Endothelial cell of umbilical vein (primary cell): ENCODE data around the gene RBBP4.

Source experiments
- CTCF ChIP-seq, 2 donors: IDR thresholded peaks; 1 replicate in 1 of 2; 2 replicates in 1 of 2; pipeline ENCODE4 v1.5.1; 2011; ENCODE audit warnings: low read length in 2 of 2, mild to moderate bottlenecking in 2 of 2, moderate library complexity in 2 of 2, control low read depth in 1 of 2, inconsistent platforms in 1 of 2, low read depth in 1 of 2; ENCODE audit not compliant: insufficient read depth in 1 of 2; ENCODE audit errors: extremely low read depth in 1 of 2
- EZH2 ChIP-seq: IDR thresholded peaks from 2 replicates; pipeline ENCODE4 v1.6.1; 2012; ENCODE audit warnings: borderline replicate concordance, low read depth, mild to moderate bottlenecking, moderate library complexity, low read length, inconsistent platforms; ENCODE audit not compliant: severe bottlenecking
- FOS ChIP-seq: IDR thresholded peaks from 2 replicates; pipeline ENCODE4 v1.6.1; 2011; ENCODE audit warnings: mild to moderate bottlenecking, low read length, moderate library complexity, borderline replicate concordance; ENCODE audit not compliant: insufficient read depth
- GATA2 ChIP-seq: IDR thresholded peaks from 2 replicates; pipeline ENCODE4 v1.7.0; 2011; ENCODE audit warnings: low read depth, mild to moderate bottlenecking, moderate library complexity, mixed read lengths, low read length; ENCODE audit not compliant: insufficient read length, insufficient read depth
- MAX ChIP-seq: IDR thresholded peaks from 2 replicates; pipeline ENCODE4 v1.6.1; 2011; ENCODE audit not compliant: insufficient read depth, insufficient read length

- TF ChIP-seq CTCF (IDR thresholded peaks at IDR 0.05; ENCODE audit: extremely low read depth in 1 of 2, insufficient read depth in 1 of 2, low read depth in 1 of 2, low read length in 2 of 2) = no peak
- TF ChIP-seq FOS = no peak
- no peak for TF ChIP-seq GATA2
- TF ChIP-seq EZH2 = no peak
- TF ChIP-seq MAX = no peak
Observed at GRCh38 chr1:32713081-32713480, 62.1 kb downstream of the RBBP4 start.
